ENCODE measurements around the gene SETMAR. TPM values are rescaled to one million over a fixed set of nuclear protein-coding genes. Genes with fewer than 3 reads are reported as not detected.

Gene SETMAR
- total and polyA plus RNA-seq, 2 of the 4 experiments (the other 2 are of a cell fraction) = 12.7 to 18.1 TPM

GRCh38 chr3:4314688-4315087 is 11.5 kb downstream of the SETMAR start:
- H4K8ac ChIP-seq (ENCODE audit: low read depth in 2 of 2, low read length in 2 of 2) = no peak overlapping the region
- no peak overlapping the region for H3K27ac ChIP-seq (ENCODE audit: insufficient read depth, low read length)
- H3K18ac ChIP-seq (ENCODE audit: low read depth, low read length) = no peak overlapping the region
- H3K9ac ChIP-seq (ENCODE audit: low read depth, low read length) = no peak overlapping the region
- POLR2A ChIA-PET (ENCODE audit: unreplicated experiment) = no interaction called here
- no peak overlapping the region for H2AK5ac ChIP-seq (ENCODE audit: low read depth, low read length)
- no peak overlapping the region for H4K5ac ChIP-seq (ENCODE audit: low read depth, low read length)
- no CpG with 5 or more reads among the region's 4 CpGs for WGBS, 2 experiments (ENCODE audit: extremely low coverage in 2 of 2, insufficient read length in 1 of 2)
- no peak overlapping the region for H3K4ac ChIP-seq (ENCODE audit: low read depth, low read length)
- H3K36me3 ChIP-seq (ENCODE audit: control insufficient read depth, insufficient read depth, low read length) = peaks cover 9% of the 10 kb centered on the region
- H2BK20ac ChIP-seq (ENCODE audit: low read depth, low read length) = no peak overlapping the region
- no peak overlapping the region for H2BK120ac ChIP-seq (ENCODE audit: low read depth, low read length)
- TF ChIP-seq CTCF (conservative IDR thresholded peaks at IDR 0.05; ENCODE audit: low read depth, low read length) (peak; percentile 42), MAZ (IDR thresholded peaks at IDR 0.05; ENCODE audit: borderline replicate concordance, low read depth, low read length) (no peak)
- no peak overlapping the region for H2BK15ac ChIP-seq (ENCODE audit: low read depth, low read length)
- H2AFZ ChIP-seq (replicated peaks; ENCODE audit: low read length, poor library complexity) = no peak overlapping the region
- H3K9me3 ChIP-seq (ENCODE audit: control insufficient read depth, insufficient read depth, low read length) = no peaks in the 10 kb centered on the region
- no peak overlapping the region for H2BK5ac ChIP-seq (ENCODE audit: low read depth, low read length, poor library complexity, severe bottlenecking)
- H3K23ac ChIP-seq (ENCODE audit: low read depth, low read length) = no peak overlapping the region
- ATAC-seq (ENCODE audit: low read depth) = peak; percentile 60; the same call in 1 of the 2 replicates
- peaks cover 7% of the 10 kb centered on the region for H3K4me1 ChIP-seq (ENCODE audit: control insufficient read depth, insufficient read depth, low read length)
- H3K4me3 ChIP-seq (ENCODE audit: insufficient read depth, low read depth, low read length) = no peak overlapping the region
- no peak overlapping the region for H3K56ac ChIP-seq (ENCODE audit: extremely low read depth, insufficient read depth, low read length)
- no peak overlapping the region for H2AK9ac ChIP-seq (replicated peaks; ENCODE audit: low read depth, low read length, poor library complexity)
- dilution Hi-C loops (cut with HindIII; ENCODE audit: low sequenced_read_pairs, unreplicated experiment) = no loop called here
- H3K14ac ChIP-seq (replicated peaks; ENCODE audit: low read depth, low read length) = no peak overlapping the region
- peak; percentile 9 for DNase-seq
- no peak overlapping the region for H3K4me2 ChIP-seq (ENCODE audit: low read depth, low read length)
- intact Hi-C loops (cut with micrococcal nuclease) = no loop called here
- no peak overlapping the region for H4K91ac ChIP-seq (ENCODE audit: insufficient read depth, low read depth, low read length)
- CTCF ChIA-PET = interaction anchor here (0.6 to 1.0 kb wide), 3 partner anchors 10 to 31 kb away, joined by 3 read pairs; no protein-coding TSS in a partner anchor
- in situ Hi-C loops (cut with MboI; ENCODE audit: low sequenced_read_pairs) = loop anchor here (25.0 kb wide), 1 partner anchor 748 kb away; no protein-coding TSS in a partner anchor
- H3K9me1 ChIP-seq (ENCODE audit: insufficient read depth, low read length) = no peaks in the 10 kb centered on the region; the same call in 1 of the 2 replicates
- no peaks in the 10 kb centered on the region for H4K20me1 ChIP-seq (ENCODE audit: insufficient read depth, low read length)
- 0 out of 4 replicates have a peak, but pooled peaks cover 3 to 7% of the 10 kb centered on the region in 2 experiments for H3K79me1 ChIP-seq (ENCODE audit: low read depth in 1 of 2, low read length in 2 of 2)
- no peaks in the 10 kb centered on the region for H3K27me3 ChIP-seq (ENCODE audit: control insufficient read depth, insufficient read depth, low read length)
- BruUV-seq (replicated peaks) = no TSS peak

Measured in IMR-90 (cell line).